KOPT-K1 (cell line): ENCODE data around the gene FGB.

Experiments
- H3K27ac ChIP-seq: fragments of 200-600 bp; sonication (generic); 2 replicates; pipeline ENCODE4 v1.5.1; 2016; ENCODE audit warnings: antibody characterized with exemption, mild to moderate bottlenecking, low read depth, low read length; ENCODE audit not compliant: poor library complexity, severe bottlenecking
- H3K36me3 ChIP-seq: fragments of 200-600 bp; sonication (generic); 2 replicates; pipeline ENCODE4 v1.5.1; 2017; ENCODE audit warnings: antibody characterized with exemption, mild to moderate bottlenecking, low read length, moderate library complexity; ENCODE audit not compliant: insufficient read depth
- H3K9me3 ChIP-seq: fragments of 200-600 bp; sonication (generic); 2 replicates; pipeline ENCODE4 v1.5.1; 2017; ENCODE audit warnings: antibody characterized with exemption, low read length, mild to moderate bottlenecking; ENCODE audit not compliant: insufficient read depth, poor library complexity, severe bottlenecking

FGB gene

GRCh38 chr4:154551872-154552686, 10.7 kb upstream of the FGB start:
- Histone ChIP-seq H3K36me3 (peaks cover 9% of the 10 kb centered on the region), H3K9me3 (no peaks in the 10 kb centered on the region), H3K27ac (no peak overlapping the region)

GRCh38 chr4:154559141-154559493, 3.7 kb upstream of the FGB start:
- no peak overlapping the region for H3K27ac ChIP-seq
- H3K36me3 ChIP-seq = no peaks in the 10 kb centered on the region
- no peaks in the 10 kb centered on the region for H3K9me3 ChIP-seq

- Histone ChIP-seq H3K27ac (no peak overlapping the region), H3K36me3 (no peaks in the 10 kb centered on the region), H3K9me3 (no peaks in the 10 kb centered on the region)
These were observed 3.1 kb upstream of the FGB start for GRCh38 chr4:154559494-154560418.

GRCh38 chr4:154560419-154560801, 2.4 kb upstream of the FGB start:
- no peak overlapping the region for H3K27ac ChIP-seq
- H3K36me3 ChIP-seq = no peaks in the 10 kb centered on the region
- H3K9me3 ChIP-seq = no peaks in the 10 kb centered on the region

GRCh38 chr4:154560824-154561231, 2.0 kb upstream of the FGB start:
- Histone ChIP-seq H3K27ac (no peak overlapping the region), H3K36me3 (no peaks in the 10 kb centered on the region), H3K9me3 (no peaks in the 10 kb centered on the region)

GRCh38 chr4:154564311-154564710, 1.5 kb downstream of the FGB start:
- Histone ChIP-seq H3K36me3 (no peaks in the 10 kb centered on the region), H3K27ac (no peak overlapping the region), H3K9me3 (no peaks in the 10 kb centered on the region)

- H3K36me3 ChIP-seq = no peaks in the 10 kb centered on the region
- H3K9me3 ChIP-seq = no peaks in the 10 kb centered on the region
- H3K27ac ChIP-seq = no peak overlapping the region
These were observed 2.9 kb downstream of the FGB start for GRCh38 chr4:154565704-154566103.

GRCh38 chr4:154566639-154567204, 3.9 kb downstream of the FGB start:
- Histone ChIP-seq H3K36me3 (no peaks in the 10 kb centered on the region), H3K27ac (no peak overlapping the region), H3K9me3 (no peaks in the 10 kb centered on the region)

- Histone ChIP-seq H3K27ac (no peak overlapping the region), H3K36me3 (no peaks in the 10 kb centered on the region), H3K9me3 (no peaks in the 10 kb centered on the region)
These were observed 6.2 kb downstream of the FGB start for GRCh38 chr4:154569028-154569427.

- no peak overlapping the region for H3K27ac ChIP-seq
- no peaks in the 10 kb centered on the region for H3K36me3 ChIP-seq
- no peaks in the 10 kb centered on the region for H3K9me3 ChIP-seq
These were observed 6.8 kb downstream of the FGB start for GRCh38 chr4:154569584-154569983.

- no peaks in the 10 kb centered on the region for H3K36me3 ChIP-seq
- no peaks in the 10 kb centered on the region for H3K9me3 ChIP-seq
- H3K27ac ChIP-seq = no peak overlapping the region
These were observed 10.5 kb downstream of the FGB start for GRCh38 chr4:154573190-154573870.

- Histone ChIP-seq H3K36me3 (no peaks in the 10 kb centered on the region), H3K9me3 (no peaks in the 10 kb centered on the region), H3K27ac (no peak overlapping the region)
These were observed 11.5 kb downstream of the FGB start for GRCh38 chr4:154574311-154574710.

- H3K36me3 ChIP-seq = no peaks in the 10 kb centered on the region
- H3K27ac ChIP-seq = no peak overlapping the region
- no peaks in the 10 kb centered on the region for H3K9me3 ChIP-seq
These were observed 14.5 kb downstream of the FGB start for GRCh38 chr4:154577324-154577723.

- H3K36me3 ChIP-seq = no peaks in the 10 kb centered on the region
- H3K9me3 ChIP-seq = no peaks in the 10 kb centered on the region
- H3K27ac ChIP-seq = no peak overlapping the region
These were observed 16.1 kb downstream of the FGB start for GRCh38 chr4:154578919-154579318.

- H3K27ac ChIP-seq = no peak overlapping the region
- no peaks in the 10 kb centered on the region for H3K9me3 ChIP-seq
- no peaks in the 10 kb centered on the region for H3K36me3 ChIP-seq
These were observed 17.1 kb downstream of the FGB start for GRCh38 chr4:154579927-154580326.
